Tibial nerve (tissue), 4 donors: Measurements from ENCODE around the gene RPL29. TPM values are rescaled to one million over a fixed set of nuclear protein-coding genes. Genes with fewer than 3 reads are reported as not detected.
A peak's percentile ranks its signal among the peaks of the same experiment; 100 is the strongest.
"Not testable (repeated sequence)": the region's sequence is repeated elsewhere in the genome, so short reads cannot be mapped to it uniquely, and the experiment has no call there.

Source experiments
- DNase-seq, 2 donors: peaks; one replicate each; pipeline ENCODE4 v3.0.0-alpha.2; 2019; ENCODE audit warnings: low spot score in 2 of 2
- H3K27ac ChIP-seq, 4 donors: fragments of 200-600 bp; sonication (generic) in 3 of 4; one replicate each; pipeline ENCODE4 v1.5.1; 2017 to 2019; ENCODE audit warnings: mild to moderate bottlenecking in 1 of 4
- H3K27me3 ChIP-seq, 2 donors: fragments of 200-600 bp; sonication (generic) in 1 of 2; one replicate each; pipeline versions ENCODE4 v1.5.1 to v1.6.0; 2017 to 2019
- H3K36me3 ChIP-seq, 3 donors: fragments of 200-600 bp; sonication (generic); one replicate each; pipeline ENCODE4 v1.5.1; 2018 to 2019
- H3K4me1 ChIP-seq, 4 donors: fragments of 200-600 bp; sonication (generic) in 3 of 4; one replicate each; pipeline ENCODE4 v1.5.1; 2017 to 2019
- H3K4me3 ChIP-seq, 4 donors: fragments of 200-600 bp; sonication (generic) in 3 of 4; one replicate each; pipeline ENCODE4 v1.5.1; 2017 to 2019; ENCODE audit warnings: mild to moderate bottlenecking in 1 of 4, moderate library complexity in 1 of 4
- H3K9me3 ChIP-seq, 4 donors: fragments of 200-600 bp; sonication (generic) in 3 of 4; one replicate each; pipeline ENCODE4 v1.5.1; 2017 to 2019
- CTCF ChIP-seq, 5 experiments: fragments of 200-600 bp in 3 of 5; fragments of 450-650 bp in 2 of 5; sonication (generic) in 3 of 5; IDR thresholded peaks; one replicate each; pipeline ENCODE4 v1.5.1; 2016 to 2019; ENCODE audit warnings: antibody characterized with exemption in 5 of 5, mild to moderate bottlenecking in 3 of 5, moderate library complexity in 2 of 5
- EP300 ChIP-seq, 2 donors: sonication (generic); formaldehyde crosslinking; IDR thresholded peaks; one replicate each; pipeline ENCODE4 v1.6.1; 2017; ENCODE audit warnings: antibody characterized with exemption in 2 of 2, mild to moderate bottlenecking in 1 of 2
- POLR2A ChIP-seq, 2 donors: fragments of 450-650 bp; IDR thresholded peaks; one replicate each; pipeline ENCODE4 v1.6.1; 2017; ENCODE audit warnings: antibody characterized with exemption in 2 of 2, mild to moderate bottlenecking in 2 of 2, moderate library complexity in 2 of 2
- WGBS, 2 donors: methylation state at CpG; one replicate each; pipeline ENCODE4 v1.1.5; 2018; 5-methylcytosine and 5-hydroxymethylcytosine counted together
- total RNA-seq, 4 donors: library from RNA; depleted of rRNA; stranded (reverse); fragments of >200 nt; gene quantifications; one replicate each; pipeline ENCODE4 v1.1.0, GENCODE V29; 2016

RPL29 gene
- 1,000 to 10,000 TPM in 3 of 4 donors, 100 to 1,000 TPM in 1; 809 to 1,472 (median 1,336) TPM for total RNA-seq

DNA sequence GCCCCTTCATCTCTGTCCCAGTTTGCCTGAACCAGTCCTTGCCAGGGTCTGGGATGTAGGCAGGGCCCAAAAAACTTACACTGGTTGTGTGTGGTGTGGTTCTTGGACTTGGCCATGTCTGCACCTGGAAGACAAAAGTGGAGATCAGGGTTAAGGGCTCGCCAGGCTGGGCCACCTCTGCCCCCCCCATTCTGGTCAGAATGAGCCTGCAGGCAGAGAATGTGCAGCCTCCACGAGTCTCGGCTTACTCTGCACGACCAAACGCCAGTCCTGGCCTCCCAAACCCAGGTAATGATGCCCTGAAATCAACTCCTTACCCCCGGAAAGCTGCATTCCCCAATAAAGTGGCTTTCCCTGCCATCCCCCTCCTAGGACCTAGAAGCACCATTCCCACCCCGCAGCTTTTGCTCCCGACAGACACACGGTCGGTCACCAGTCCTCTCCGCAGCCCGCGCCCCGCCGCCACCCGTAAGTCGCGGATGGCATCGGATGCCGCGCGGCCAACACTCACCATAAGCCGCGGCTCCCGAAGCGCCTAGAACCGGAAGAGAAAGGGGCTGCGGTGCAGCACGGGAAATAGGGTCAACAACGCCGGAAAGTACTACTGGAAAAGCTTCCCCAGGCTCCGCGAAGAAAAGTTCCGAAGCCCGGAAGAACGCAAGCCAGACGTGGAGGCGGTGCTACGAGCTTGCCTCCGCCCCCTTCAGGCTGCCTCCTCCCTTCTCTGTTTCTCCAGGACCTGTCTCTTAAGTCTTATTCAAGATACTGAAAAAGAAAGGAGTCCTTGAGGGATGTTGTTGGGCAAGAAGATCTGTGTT is at the start of gene RPL29:
RPL29 (minus strand) TSS at position 550 of the 818 bp plus-strand sequence; CDS start at position 116, 434 bp downstream.
- Histone ChIP-seq H3K4me3 (peak within 1 kb of the TSS; percentile 69 to 91 (median 80)), H3K27me3 (no peaks in the 10 kb centered on the region), H3K36me3 (peaks cover 0 to 43% (median 6%) of the 10 kb centered on the region in 3 donors), H3K4me1 (peaks cover 0 to 40% (median 18%) of the 10 kb centered on the region in 4 donors), H3K27ac (peak within 1 kb of the TSS; percentile 69 to 94 (median 86)), H3K9me3 (no peaks in the 10 kb centered on the region)
- DNase-seq, result peak; percentile 83 to 87
- TF ChIP-seq POLR2A (IDR thresholded peaks at IDR 0.05) (peak in 1 of 2 donors; percentile 62), EP300 (IDR thresholded peaks at IDR 0.05) (peak; percentile 95 to 97), CTCF (IDR thresholded peaks at IDR 0.05) (peak in 4 of 5 experiments; percentile 9 to 62 (median 37))
- WGBS, 2 donors, result 0 to 1% methylated on average over 38 to 40 of the region's 40 CpGs

DNA sequence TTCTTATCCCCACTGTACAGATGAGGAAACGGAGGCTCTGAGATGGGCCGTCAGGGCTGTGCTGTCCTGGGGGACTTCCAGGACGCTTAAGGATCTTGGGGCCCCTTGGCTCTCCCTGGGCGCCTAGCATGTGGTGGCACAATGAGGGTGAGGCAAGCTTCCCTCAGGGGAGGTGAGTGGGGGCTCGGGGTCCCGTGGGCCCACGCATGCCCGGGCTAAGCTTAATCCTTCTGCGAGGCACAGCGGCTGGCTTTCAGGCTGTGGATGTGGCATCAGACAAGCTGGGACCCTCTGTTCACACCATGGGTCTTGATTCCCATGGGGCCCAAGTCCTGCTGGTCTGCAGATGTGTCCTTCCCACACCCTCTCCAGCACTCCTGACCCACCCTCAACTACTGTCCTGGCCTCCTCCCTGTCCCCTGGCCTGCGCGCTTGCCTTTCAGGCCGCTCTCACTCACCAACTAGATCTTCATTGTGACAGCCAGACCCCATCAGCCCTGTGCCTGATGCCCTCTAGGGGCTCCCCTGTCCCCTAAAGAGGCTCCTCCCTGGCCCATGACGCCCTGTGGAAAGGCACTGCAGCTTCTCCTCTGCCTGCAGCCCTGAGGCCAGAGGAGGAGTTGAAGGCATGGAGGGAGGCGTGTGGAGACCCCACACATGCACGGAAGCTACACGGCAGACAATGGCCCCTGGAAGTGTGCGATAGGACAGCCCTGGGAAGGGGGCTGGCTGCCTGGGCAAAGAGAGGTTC is 49.3 kb upstream of the RPL29 start:
- no peak for DNase-seq
- no peak overlapping the region for H3K4me3 ChIP-seq
- 92% methylated on average over 18 of the region's 18 CpGs for WGBS, 2 donors
- no peaks in the 10 kb centered on the region for H3K9me3 ChIP-seq
- H3K27me3 ChIP-seq, result no peaks in the 10 kb centered on the region
- H3K36me3 ChIP-seq, result peaks cover 2 to 18% (median 3%) of the 10 kb centered on the region in 3 donors
- peak overlapping the region in 2 of 4 donors; percentile 91 to 93 for H3K27ac ChIP-seq
- H3K4me1 ChIP-seq, result peaks cover 0 to 73% (median 39%) of the 10 kb centered on the region in 4 donors
- no peak for TF ChIP-seq POLR2A (IDR thresholded peaks at IDR 0.05)
- no peak for TF ChIP-seq CTCF (IDR thresholded peaks at IDR 0.05)
- TF ChIP-seq EP300 (IDR thresholded peaks at IDR 0.05), result no peak

- 72 to 85% methylated on average over 5 to 6 of the region's 6 CpGs for WGBS, 2 donors
- H3K27ac ChIP-seq, result peak overlapping the region in 3 of 4 donors; percentile 6 to 58 (median 37)
- peaks cover 0 to 72% (median 46%) of the 10 kb centered on the region in 4 donors for H3K4me1 ChIP-seq
- peaks cover 0 to 5% (median 0%) of the 10 kb centered on the region in 3 donors for H3K36me3 ChIP-seq
- TF ChIP-seq CTCF (IDR thresholded peaks at IDR 0.05) (no peak), EP300 (IDR thresholded peaks at IDR 0.05) (no peak), POLR2A (IDR thresholded peaks at IDR 0.05) (no peak)
- no peak overlapping the region for H3K4me3 ChIP-seq
- H3K9me3 ChIP-seq, result no peaks in the 10 kb centered on the region
- no peak for DNase-seq
- no peaks in the 10 kb centered on the region for H3K27me3 ChIP-seq
Observed at GRCh38 chr3:52043750-52044149, 48.1 kb upstream of the RPL29 start.

GRCh38 chr3:52043039-52043438 is 47.3 kb upstream of the RPL29 start:
- not testable (repeated sequence) for H3K4me3 ChIP-seq, H3K9me3 ChIP-seq, DNase-seq, H3K36me3 ChIP-seq, H3K27me3 ChIP-seq
- WGBS, 2 donors, result 90 to 97% methylated on average over 1 of the region's 1 CpG
- H3K27ac ChIP-seq, result peak overlapping the region in 2 of 4 donors; percentile 58 to 97
- peaks cover 0 to 72% (median 48%) of the 10 kb centered on the region in 4 donors for H3K4me1 ChIP-seq

DNA sequence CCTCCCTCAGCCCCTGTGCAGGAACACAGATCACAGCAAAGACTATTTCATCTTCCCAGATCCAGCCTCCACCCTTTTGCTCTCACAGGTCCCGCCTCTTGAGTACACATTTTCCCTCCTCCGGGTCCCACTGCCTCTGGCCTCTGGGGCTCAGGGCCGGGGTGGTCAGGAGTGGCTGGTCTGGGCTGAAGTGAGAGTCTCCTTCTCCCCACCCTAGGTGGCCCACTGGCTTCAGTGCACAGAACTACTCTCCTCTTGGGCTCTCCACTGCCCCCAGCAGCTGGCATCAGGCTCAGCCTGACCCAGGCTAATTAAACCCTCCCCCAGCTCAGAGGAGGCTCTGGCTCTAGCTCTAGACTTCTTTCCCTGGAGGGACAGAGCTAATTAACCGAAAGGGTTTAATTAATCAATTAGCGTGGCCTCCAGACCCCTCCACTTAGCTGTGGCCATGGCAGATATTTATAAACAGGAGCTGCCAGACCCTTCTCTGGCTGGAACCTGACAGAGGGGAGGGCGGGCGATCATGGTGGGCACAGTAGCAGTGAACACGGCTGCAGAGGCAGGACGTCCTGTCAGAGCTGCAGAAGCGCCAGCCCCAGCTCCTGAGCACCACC is 45.5 kb upstream of the RPL29 start:
- no peak overlapping the region for H3K4me3 ChIP-seq
- H3K27ac ChIP-seq, result peak overlapping the region; percentile 78 to 97 (median 88)
- H3K4me1 ChIP-seq, result peaks cover 0 to 67% (median 40%) of the 10 kb centered on the region in 4 donors
- TF ChIP-seq CTCF (IDR thresholded peaks at IDR 0.05), result peak in 4 of 5 experiments; percentile 15 to 35 (median 24)
- TF ChIP-seq EP300 (IDR thresholded peaks at IDR 0.05), result no peak
- H3K27me3 ChIP-seq, result no peaks in the 10 kb centered on the region
- no peak for DNase-seq
- no peaks in the 10 kb centered on the region for H3K36me3 ChIP-seq
- 56 to 61% methylated on average over 10 of the region's 10 CpGs for WGBS, 2 donors
- no peaks in the 10 kb centered on the region for H3K9me3 ChIP-seq
